K562 (cell line): ENCODE data around the gene LNX2. TPM values are rescaled to one million over a fixed set of nuclear protein-coding genes. Genes with fewer than 3 reads are reported as not detected.

Source experiments
- ATAC-seq: fragments of 200-7000 bp; cut with Tn5 transposase; 3 replicates; pipeline ENCODE4 v1.9.1; 2020; ENCODE audit warnings: moderate library complexity
- BruUV-seq: library from RNA; stranded (reverse); fragments of 400-500 nt; replicated peaks from 2 replicates; lab custom pipeline; 2021; lab: Mats Ljungman, UMichigan
- CTCF ChIA-PET: fragments of 300-600 bp; formaldehyde crosslinking; extraction: SDS; loops from one replicate; lab custom pipeline; 2021; ENCODE audit warnings: low intra/inter-chr PET ratio; lab: Yijun Ruan, JAX
- POLR2A ChIA-PET: fragments of 300-600, 350-650 bp; sonication (Branson Sonifier 250); formaldehyde crosslinking; extraction: SDS; loops from one replicate; lab custom pipeline; 2021; ENCODE audit warnings: antibody characterized with exemption, inconsistent platforms; lab: Yijun Ruan, JAX
- DNase-seq, 4 experiments: peaks; one replicate each; pipeline versions ENCODE4 v3.0.0 to v3.0.0-alpha.2; 2011 to 2018; ENCODE audit warnings: low spot score in 3 of 4, mixed read lengths in 3 of 4; ENCODE audit errors: extremely low read depth in 1 of 4
- FAIRE-seq: peaks from 2 replicates; lab custom pipeline; 2011; peaks lifted over from hg19 to GRCh38; lab: Jason Lieb, UNC
- H2AFZ ChIP-seq: 2 replicates; pipeline ENCODE4 v1.6.0; 2011; ENCODE audit warnings: low read depth, low read length, control low read depth, inconsistent platforms
- H3K27ac ChIP-seq: fragments of 200-600 bp; 3 replicates; pipeline ENCODE4 v1.8.0; 2011; ENCODE audit warnings: low read depth, mild to moderate bottlenecking, control low read depth, inconsistent platforms, low read length, moderate library complexity, mixed read lengths; ENCODE audit errors: extremely low read depth
- H3K27me3 ChIP-seq, 2 experiments: fragments of 300-600 bp in 1 of 2; 2 replicates in 1 of 2; 3 replicates in 1 of 2; pipeline versions ENCODE4 v1.6.0 to v1.8.0; 2011; ENCODE audit warnings: inconsistent platforms in 2 of 2, low read length in 2 of 2, mild to moderate bottlenecking in 1 of 2, mixed read lengths in 1 of 2, moderate library complexity in 1 of 2; ENCODE audit not compliant: control insufficient read depth in 2 of 2, insufficient read depth in 2 of 2
- H3K36me3 ChIP-seq: fragments of 300-600 bp; 3 replicates; pipeline ENCODE4 v1.8.0; 2011; ENCODE audit warnings: mild to moderate bottlenecking, low read length, inconsistent platforms; ENCODE audit not compliant: control insufficient read depth, insufficient read depth
- H3K4me1 ChIP-seq, 2 experiments: fragments of 200-600 bp in 1 of 2; replicated peaks in 1 of 2; 2 replicates in 1 of 2; 3 replicates in 1 of 2; pipeline versions ENCODE4 v1.5.1 to v1.8.0; 2011; ENCODE audit warnings: inconsistent platforms in 2 of 2, low read length in 2 of 2, mild to moderate bottlenecking in 1 of 2, mixed read lengths in 1 of 2, moderate library complexity in 1 of 2; ENCODE audit not compliant: control insufficient read depth in 2 of 2, insufficient read depth in 2 of 2
- H3K4me2 ChIP-seq: 2 replicates; pipeline ENCODE4 v1.6.1; 2011; ENCODE audit warnings: low read length, control low read depth, inconsistent platforms, mixed read lengths; ENCODE audit not compliant: insufficient read depth
- H3K4me3 ChIP-seq: fragments of 200-600 bp; sonication (generic), shearing (Covaris generic); 2 replicates; pipeline ENCODE4 v1.5.1; 2016; ENCODE audit warnings: control low read depth, inconsistent platforms
- H3K79me2 ChIP-seq: fragments of 200-600 bp; 3 replicates; pipeline ENCODE4 v1.8.0; 2011; ENCODE audit warnings: low read length, inconsistent platforms; ENCODE audit not compliant: control insufficient read depth, insufficient read depth
- H3K9ac ChIP-seq, 2 experiments: 2 replicates each; pipeline versions ENCODE4 v1.6.0 to v1.6.1; 2011; ENCODE audit warnings: low read depth in 2 of 2, low read length in 2 of 2, control low read depth in 1 of 2, inconsistent platforms in 1 of 2, mild to moderate bottlenecking in 1 of 2, mixed read lengths in 1 of 2; ENCODE audit not compliant: insufficient read depth in 1 of 2
- H3K9me1 ChIP-seq: one replicate; pipeline ENCODE4 v1.6.0; 2011; ENCODE audit warnings: inconsistent platforms, mild to moderate bottlenecking, low read length, moderate library complexity; ENCODE audit not compliant: control insufficient read depth, insufficient read depth
- H3K9me3 ChIP-seq: replicated peaks from 2 replicates; pipeline ENCODE4 v1.5.1; 2011; ENCODE audit warnings: low read depth, low read length, inconsistent platforms; ENCODE audit not compliant: control insufficient read depth, insufficient read depth
- H4K20me1 ChIP-seq: replicated peaks from 2 replicates; pipeline ENCODE4 v1.6.1; 2011; ENCODE audit warnings: low read length, inconsistent platforms, mixed read lengths; ENCODE audit not compliant: control insufficient read depth, insufficient read depth
- CLOCK ChIP-seq: fragments of 250-450 bp; sonication (Bioruptor Pico); IDR thresholded peaks from 2 replicates; pipeline ENCODE4 v1.4.0; 2020; ENCODE audit warnings: mild to moderate bottlenecking, moderate library complexity, borderline replicate concordance
- EZH2 ChIP-seq: IDR thresholded peaks from 2 replicates; pipeline ENCODE4 v1.6.1; 2012; ENCODE audit warnings: low read depth, mild to moderate bottlenecking, inconsistent platforms, low read length, borderline replicate concordance
- GTF2B ChIP-seq: IDR thresholded peaks from 2 replicates; pipeline ENCODE4 v1.6.1; 2011; ENCODE audit not compliant: insufficient read length; ENCODE audit errors: extremely low read depth
- HDAC1 ChIP-seq, 2 experiments: fragments of 450-650 bp; IDR thresholded peaks; 2 replicates each; pipeline ENCODE4 v1.6.1; 2016 to 2017; ENCODE audit warnings: inconsistent platforms in 1 of 2, mild to moderate bottlenecking in 1 of 2, moderate library complexity in 1 of 2
- ILK ChIP-seq: fragments of 450-650 bp; IDR thresholded peaks from 2 replicates; pipeline ENCODE4 v1.6.1; 2016; ENCODE audit warnings: missing genetic modification characterization, low read depth, mild to moderate bottlenecking, missing compliant biosample characterization, moderate library complexity, borderline replicate concordance
- KDM5B ChIP-seq: fragments of 200-600 bp; sonication (generic); IDR thresholded peaks from 2 replicates; pipeline ENCODE4 v1.6.1; 2012; ENCODE audit warnings: low read depth, mild to moderate bottlenecking, moderate library complexity, low read length, control low read depth, inconsistent platforms; ENCODE audit not compliant: insufficient replicate concordance
- MEIS2 ChIP-seq: fragments of 450-650 bp; IDR thresholded peaks from 2 replicates; pipeline ENCODE4 v1.6.1; 2014; ENCODE audit warnings: mild to moderate bottlenecking; ENCODE audit not compliant: partially characterized antibody
- NFXL1 ChIP-seq: fragments of 450-650 bp; formaldehyde crosslinking; IDR thresholded peaks from 2 replicates; pipeline ENCODE4 v1.4.0; 2021; ENCODE audit warnings: mild to moderate bottlenecking
- NUFIP1 ChIP-seq: fragments of 450-650 bp; IDR thresholded peaks from 2 replicates; pipeline ENCODE4 v1.6.1; 2018; ENCODE audit not compliant: partially characterized antibody
- RNF219 ChIP-seq: fragments of 250-450 bp; sonication (Bioruptor Pico); IDR thresholded peaks from 2 replicates; pipeline ENCODE4 v1.5.0; 2022; ENCODE audit warnings: mild to moderate bottlenecking
- ZNF316 ChIP-seq: fragments of 450-650 bp; IDR thresholded peaks from 2 replicates; pipeline ENCODE4 v1.6.1; 2016
- ZNF699 ChIP-seq: fragments of 250-450 bp; sonication (Bioruptor Pico); IDR thresholded peaks from 2 replicates; pipeline ENCODE4 v1.8.0; 2021; ENCODE audit warnings: mild to moderate bottlenecking, moderate library complexity; ENCODE audit not compliant: insufficient replicate concordance
- ZNF785 ChIP-seq: fragments of 250-450 bp; sonication (Bioruptor Pico); IDR thresholded peaks from 2 replicates; pipeline ENCODE4 v1.4.0; 2020; ENCODE audit warnings: mild to moderate bottlenecking
- WGBS: fragments of 100-300 bp; shearing (Covaris generic); methylation state at CpG from one replicate; pipeline ENCODE4 v1.1.6; 2016; ENCODE audit warnings: low coverage, mixed read lengths; ENCODE audit not compliant: insufficient coverage; ENCODE audit errors: missing lambda C conversion rate; 5-methylcytosine and 5-hydroxymethylcytosine counted together
- in situ Hi-C: fragments of 300-500 bp; cut with MboI; formaldehyde crosslinking; loops from 4 replicates; pipeline ENCODE4 v1.15.0; 2018; ENCODE audit warnings: inconsistent platforms, mixed read lengths
- intact Hi-C: fragments of 100-400 bp; cut with micrococcal nuclease; formaldehyde crosslinking; loops from 2 replicates; pipeline ENCODE4 v1.14.2; 2022
- polyA plus RNA-seq, 8 experiments: library from polyadenylated mRNA; depleted of rRNA in 4 of 8; stranded (reverse) in 5 of 8; unstranded in 3 of 8; fragments of >200 nt; fragmentation: Nextera tagmentation in 2 of 8; fragmentation: Illumina TruSeq in 1 of 8; extraction: Ambion mirVana in 2 of 8; extraction: Trizol in 1 of 8; gene quantifications; 2 replicates each; pipeline versions ENCODE4 v1.2.1 to v1.2.3, GENCODE V29; 2011 to 2014; ENCODE audit warnings: inconsistent platforms in 1 of 8, missing spikeins in 1 of 8
- total RNA-seq, 7 experiments: library from RNA; depleted of rRNA in 6 of 7; stranded (reverse); fragments of >200 nt in 6 of 7; fragmentation: Illumina TruSeq in 2 of 7; extraction: Trizol in 2 of 7; gene quantifications; 2 replicates each; pipeline versions ENCODE4 v1.2.1 to v1.2.3, GENCODE V29; 2011 to 2021; ENCODE audit warnings: low replicate concordance in 1 of 7
- TF ChIP-seq, protein P1 (sequence below): fragments of 450-650 bp; IDR thresholded peaks from 2 replicates; pipeline ENCODE4 v1.6.1; 2018; ENCODE audit not compliant: partially characterized antibody

The LNX2 gene
- total and polyA plus RNA-seq, 9 of the 15 experiments (the other 6 are each of a cell fraction or from before 2014, with no cell fraction given), result 1.5 to 5.5 (median 4.0) TPM

DNA sequence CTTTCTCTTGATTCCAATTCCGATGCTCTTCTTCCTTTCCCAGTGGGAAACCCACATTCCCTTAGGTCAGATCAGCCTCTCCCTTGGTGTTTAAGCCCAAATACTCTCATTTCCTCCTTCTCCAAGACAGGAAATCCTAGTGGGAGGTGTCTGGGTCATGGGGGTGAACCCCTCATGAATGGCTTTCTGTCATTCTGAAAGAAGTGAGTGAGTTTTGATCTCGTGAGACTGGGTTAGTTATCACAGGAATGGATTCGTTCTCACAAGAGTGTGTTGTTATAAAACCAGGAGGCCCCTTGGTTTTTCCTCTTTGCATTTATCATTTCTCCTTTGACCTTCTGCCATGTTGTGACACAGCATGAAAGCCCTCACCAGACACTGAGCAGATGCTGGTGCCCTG lies 93.8 kb downstream of the LNX2 start:
- in situ Hi-C loops (no loop called here), intact Hi-C loops (no loop called here)
- no peak for DNase-seq
- CTCF ChIA-PET, result no interaction called here
- peaks cover 0 to 8% of the 10 kb centered on the region in 2 experiments; a peak in 2 of 5 replicates for H3K27me3 ChIP-seq
- no peak overlapping the region for H3K27ac ChIP-seq
- H3K4me2 ChIP-seq, result no peak overlapping the region
- no peaks in the 10 kb centered on the region for H3K4me1 ChIP-seq
- no TSS peak for BruUV-seq
- no peak for ATAC-seq
- H3K9me1 ChIP-seq, result no peaks in the 10 kb centered on the region
- H3K9ac ChIP-seq, result no peak overlapping the region
- no peaks in the 10 kb centered on the region for H4K20me1 ChIP-seq
- no peak overlapping the region for H3K4me3 ChIP-seq
- H3K36me3 ChIP-seq, result no peaks in the 10 kb centered on the region
- no peak overlapping the region for H2AFZ ChIP-seq
- H3K79me2 ChIP-seq, result no peaks in the 10 kb centered on the region
- H3K9me3 ChIP-seq, result no peaks in the 10 kb centered on the region
- WGBS, result 0% methylated on average over 3 of the region's 3 CpGs
- no peak for FAIRE-seq
- POLR2A ChIA-PET, result no interaction called here
- TF ChIP-seq RNF219 (CRISPR knock-in tag), result no peak
- TF ChIP-seq MEIS2, result no peak
- TF ChIP-seq, protein P1, sequence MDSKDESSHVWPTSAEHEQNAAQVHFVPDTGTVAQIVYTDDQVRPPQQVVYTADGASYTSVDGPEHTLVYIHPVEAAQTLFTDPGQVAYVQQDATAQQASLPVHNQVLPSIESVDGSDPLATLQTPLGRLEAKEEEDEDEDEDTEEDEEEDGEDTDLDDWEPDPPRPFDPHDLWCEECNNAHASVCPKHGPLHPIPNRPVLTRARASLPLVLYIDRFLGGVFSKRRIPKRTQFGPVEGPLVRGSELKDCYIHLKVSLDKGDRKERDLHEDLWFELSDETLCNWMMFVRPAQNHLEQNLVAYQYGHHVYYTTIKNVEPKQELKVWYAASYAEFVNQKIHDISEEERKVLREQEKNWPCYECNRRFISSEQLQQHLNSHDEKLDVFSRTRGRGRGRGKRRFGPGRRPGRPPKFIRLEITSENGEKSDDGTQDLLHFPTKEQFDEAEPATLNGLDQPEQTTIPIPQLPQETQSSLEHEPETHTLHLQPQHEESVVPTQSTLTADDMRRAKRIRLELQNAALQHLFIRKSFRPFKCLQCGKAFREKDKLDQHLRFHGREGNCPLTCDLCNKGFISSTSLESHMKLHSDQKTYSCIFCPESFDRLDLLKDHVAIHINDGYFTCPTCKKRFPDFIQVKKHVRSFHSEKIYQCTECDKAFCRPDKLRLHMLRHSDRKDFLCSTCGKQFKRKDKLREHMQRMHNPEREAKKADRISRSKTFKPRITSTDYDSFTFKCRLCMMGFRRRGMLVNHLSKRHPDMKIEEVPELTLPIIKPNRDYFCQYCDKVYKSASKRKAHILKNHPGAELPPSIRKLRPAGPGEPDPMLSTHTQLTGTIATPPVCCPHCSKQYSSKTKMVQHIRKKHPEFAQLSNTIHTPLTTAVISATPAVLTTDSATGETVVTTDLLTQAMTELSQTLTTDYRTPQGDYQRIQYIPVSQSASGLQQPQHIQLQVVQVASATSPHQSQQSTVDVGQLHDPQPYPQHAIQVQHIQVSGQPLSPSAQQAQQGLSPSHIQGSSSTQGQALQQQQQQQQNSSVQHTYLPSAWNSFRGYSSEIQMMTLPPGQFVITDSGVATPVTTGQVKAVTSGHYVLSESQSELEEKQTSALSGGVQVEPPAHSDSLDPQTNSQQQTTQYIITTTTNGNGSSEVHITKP, result no peak
- TF ChIP-seq EZH2, result no peak
- TF ChIP-seq GTF2B, result no peak
- TF ChIP-seq ILK, result no peak
- TF ChIP-seq HDAC1 (IDR thresholded peaks at IDR 0.05), result no peak
- TF ChIP-seq NUFIP1, result no peak
- TF ChIP-seq CLOCK (CRISPR knock-in tag), result no peak
- no peak for TF ChIP-seq NFXL1 (CRISPR knock-in tag)
- no peak for TF ChIP-seq KDM5B
- TF ChIP-seq ZNF785 (CRISPR knock-in tag), result no peak
- TF ChIP-seq ZNF699 (CRISPR knock-in tag), result no peak
- TF ChIP-seq ZNF316, result no peak
